Small intestine (tissue), 7 donors: Measurements from ENCODE around the gene SLC23A2. TPM values are rescaled to one million over a fixed set of nuclear protein-coding genes. Genes with fewer than 3 reads are reported as not detected.
"Not testable (repeated sequence)": the region's sequence is repeated elsewhere in the genome, so short reads cannot be mapped to it uniquely, and the experiment has no call there.

Experiments
- DNase-seq, 2 donors: peaks; one replicate each; pipeline versions ENCODE4 v3.0.0 to v3.0.0-alpha.2; 2013
- FAIRE-seq: peaks from 2 replicates; lab custom pipeline; 2012; peaks lifted over from hg19 to GRCh38; lab: Jason Lieb, UNC
- H3K27ac ChIP-seq, 3 donors: one replicate each; pipeline ENCODE4 v1.5.1; 2013; ENCODE audit warnings: low read length in 2 of 3, mild to moderate bottlenecking in 2 of 3, control low read depth in 1 of 3, inconsistent platforms in 1 of 3, low read depth in 1 of 3, moderate library complexity in 1 of 3
- H3K27me3 ChIP-seq, 3 donors: one replicate each; pipeline ENCODE4 v1.6.1; 2013; ENCODE audit warnings: low read length in 3 of 3, inconsistent platforms in 1 of 3; ENCODE audit not compliant: control insufficient read depth in 3 of 3, insufficient read depth in 3 of 3
- H3K36me3 ChIP-seq, 3 donors: one replicate each; pipeline ENCODE4 v1.6.1; 2013; ENCODE audit warnings: low read length in 3 of 3, inconsistent platforms in 1 of 3, low read depth in 1 of 3, mild to moderate bottlenecking in 1 of 3, moderate library complexity in 1 of 3; ENCODE audit not compliant: control insufficient read depth in 3 of 3, insufficient read depth in 2 of 3
- H3K4me1 ChIP-seq, 3 donors: one replicate each; pipeline ENCODE4 v1.6.1; 2013; ENCODE audit warnings: low read length in 2 of 3, inconsistent platforms in 1 of 3, low read depth in 1 of 3, mild to moderate bottlenecking in 1 of 3, moderate library complexity in 1 of 3; ENCODE audit not compliant: control insufficient read depth in 3 of 3, insufficient read depth in 2 of 3
- H3K4me3 ChIP-seq, 3 donors: one replicate each; pipeline ENCODE4 v1.5.1; 2013; ENCODE audit warnings: low read length in 3 of 3, control low read depth in 1 of 3, inconsistent platforms in 1 of 3, low read depth in 1 of 3, mild to moderate bottlenecking in 1 of 3, moderate library complexity in 1 of 3
- H3K9me3 ChIP-seq, 2 donors: one replicate each; pipeline ENCODE4 v1.6.1; 2013; ENCODE audit warnings: low read depth in 1 of 2, low read length in 1 of 2; ENCODE audit not compliant: control insufficient read depth in 2 of 2, insufficient read depth in 1 of 2
- WGBS, 3 donors: extraction: QIAGEN DNeasy Blood & Tissue Kit; methylation state at CpG; one replicate each; pipeline ENCODE4 v1.1.7; 2013; 5-methylcytosine and 5-hydroxymethylcytosine counted together
- polyA plus RNA-seq, 4 donors: library from polyadenylated mRNA; stranded (reverse) in 3 of 4; unstranded in 1 of 4; fragments of 200-250 nt in 3 of 4; fragments of 120-200 nt in 1 of 4; gene quantifications; one replicate each; pipeline versions ENCODE4 v1.2.1 to v1.2.3, GENCODE V29; 2013
- donor health status: healthy with polysubstance abuse.
- donor health status: control.
- donor health status: control.
- donor health status: Bipolar disorder and iron deficiency.
- donor health status: healthy.

The SLC23A2 gene
- polyA plus RNA-seq, 4 donors, result 1.4 to 8.2 (median 4.3) TPM

- no peak for FAIRE-seq
- WGBS, 3 donors, result 54 to 71% (median 67%) methylated on average over 8 of the region's 8 CpGs
These were observed 37.9 kb upstream of the SLC23A2 start for GRCh38 chr20:5039255-5039657.

GRCh38 chr20:5036828-5037227, 35.5 kb upstream of the SLC23A2 start:
- Histone ChIP-seq H3K27ac (no peak overlapping the region), H3K36me3 (no peaks in the 10 kb centered on the region), H3K4me3 (no peak overlapping the region), H3K27me3 (no peaks in the 10 kb centered on the region), H3K4me1 (no peaks in the 10 kb centered on the region), H3K9me3 (no peaks in the 10 kb centered on the region)
- FAIRE-seq (no peak), DNase-seq (no peak)
- 67 to 75% (median 72%) methylated on average over 2 of the region's 2 CpGs for WGBS, 3 donors

More at GRCh38 chr20:5039255-5039657, 37.9 kb upstream of the SLC23A2 start:
- Histone ChIP-seq H3K4me3 (no peak overlapping the region), H3K4me1 (no peaks in the 10 kb centered on the region), H3K36me3 (no peaks in the 10 kb centered on the region), H3K27me3 (no peaks in the 10 kb centered on the region), H3K9me3 (no peaks in the 10 kb centered on the region), H3K27ac (no peak overlapping the region)
- DNase-seq, result peak in 1 of 2 donors; percentile 14

- not testable (repeated sequence) for DNase-seq, H3K4me1 ChIP-seq
These were observed 34.2 kb upstream of the SLC23A2 start for GRCh38 chr20:5035518-5035917.

GRCh38 chr20:5033566-5033965, 32.3 kb upstream of the SLC23A2 start:
- WGBS, 3 donors, result 60 to 79% (median 61%) methylated on average over 2 of the region's 2 CpGs
- Histone ChIP-seq H3K4me3 (no peak overlapping the region), H3K9me3 (no peaks in the 10 kb centered on the region), H3K27me3 (no peaks in the 10 kb centered on the region), H3K36me3 (no peaks in the 10 kb centered on the region), H3K27ac (no peak overlapping the region), H3K4me1 (no peaks in the 10 kb centered on the region)
- FAIRE-seq, result no peak
- DNase-seq, result no peak

More at GRCh38 chr20:5035518-5035917, 34.2 kb upstream of the SLC23A2 start:
- not testable (repeated sequence) for H3K9me3 ChIP-seq, H3K36me3 ChIP-seq, H3K4me3 ChIP-seq, H3K27me3 ChIP-seq, FAIRE-seq, H3K27ac ChIP-seq
- WGBS, 3 donors, result 77 to 87% (median 84%) methylated on average over 1 of the region's 1 CpG

- FAIRE-seq, H3K4me3 ChIP-seq: not testable (repeated sequence)
- 89 to 91% (median 90%) methylated on average over 10 of the region's 10 CpGs for WGBS, 3 donors
These were observed 30.4 kb upstream of the SLC23A2 start for GRCh38 chr20:5031701-5032100.

GRCh38 chr20:5031206-5031557, 29.9 kb upstream of the SLC23A2 start:
- 72 to 83% (median 79%) methylated on average over 10 of the region's 10 CpGs for WGBS, 3 donors
- H3K4me3 ChIP-seq, result no peak overlapping the region
- H3K27me3 ChIP-seq, result no peaks in the 10 kb centered on the region
- no peaks in the 10 kb centered on the region for H3K9me3 ChIP-seq
- H3K27ac ChIP-seq, result no peak overlapping the region
- H3K4me1 ChIP-seq, result no peaks in the 10 kb centered on the region
- DNase-seq (no peak), FAIRE-seq (no peak)
- H3K36me3 ChIP-seq, result no peaks in the 10 kb centered on the region

More at GRCh38 chr20:5031701-5032100, 30.4 kb upstream of the SLC23A2 start:
- H3K9me3 ChIP-seq, H3K27me3 ChIP-seq, H3K4me1 ChIP-seq, H3K36me3 ChIP-seq, H3K27ac ChIP-seq, DNase-seq: not testable (repeated sequence)

- H3K36me3 ChIP-seq, result no peaks in the 10 kb centered on the region
- 79 to 86% (median 82%) methylated on average over 10 of the region's 10 CpGs for whole genome bisulfite sequencing, 3 donors
- no peaks in the 10 kb centered on the region for H3K9me3 ChIP-seq
- DNase-seq (no peak), FAIRE-seq (no peak)
- no peaks in the 10 kb centered on the region for H3K27me3 ChIP-seq
- H3K4me1 ChIP-seq, result no peaks in the 10 kb centered on the region
- H3K4me3 ChIP-seq, result no peak overlapping the region
- H3K27ac ChIP-seq, result no peak overlapping the region
These were observed 29.3 kb upstream of the SLC23A2 start for GRCh38 chr20:5030348-5031205.

GRCh38 chr20:5028258-5029059, 27.1 kb upstream of the SLC23A2 start:
- WGBS, 3 donors, result 91 to 99% (median 93%) methylated on average over 4 of the region's 4 CpGs
- H3K4me1 ChIP-seq, H3K27me3 ChIP-seq, H3K27ac ChIP-seq, DNase-seq, H3K9me3 ChIP-seq, H3K36me3 ChIP-seq, FAIRE-seq, H3K4me3 ChIP-seq: not testable (repeated sequence)
